ENCODE data around the gene GARIN1A. TPM values are rescaled to one million over a fixed set of nuclear protein-coding genes. Genes with fewer than 3 reads are reported as not detected.

Gene GARIN1A
- polyA plus RNA-seq, 3 donors = 0.62 to 1.4 (median 0.82) TPM

DNA sequence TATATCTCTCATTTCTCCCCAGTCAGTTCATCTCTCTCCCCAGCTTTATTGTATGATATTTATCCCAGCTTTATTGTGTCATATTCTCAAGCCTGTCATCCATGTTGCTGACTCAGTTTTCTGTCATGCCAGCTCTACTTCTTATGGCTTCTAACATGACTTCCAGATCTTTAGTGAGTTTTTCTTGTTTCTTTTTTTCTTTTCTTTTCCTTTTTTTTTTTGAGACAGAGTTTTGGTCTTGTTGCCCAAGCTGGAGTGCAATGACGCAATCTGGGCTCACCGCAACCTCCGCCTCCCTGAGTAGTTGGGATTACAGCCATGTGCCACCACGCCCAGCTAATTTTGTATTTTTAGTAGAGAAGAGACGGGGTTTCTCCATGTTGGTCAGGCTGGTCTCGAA lies 38.4 kb downstream of the GARIN1A start:
- DNase-seq (ENCODE audit: low read depth in 3 of 3, low spot score in 2 of 3) = no peak

DNA sequence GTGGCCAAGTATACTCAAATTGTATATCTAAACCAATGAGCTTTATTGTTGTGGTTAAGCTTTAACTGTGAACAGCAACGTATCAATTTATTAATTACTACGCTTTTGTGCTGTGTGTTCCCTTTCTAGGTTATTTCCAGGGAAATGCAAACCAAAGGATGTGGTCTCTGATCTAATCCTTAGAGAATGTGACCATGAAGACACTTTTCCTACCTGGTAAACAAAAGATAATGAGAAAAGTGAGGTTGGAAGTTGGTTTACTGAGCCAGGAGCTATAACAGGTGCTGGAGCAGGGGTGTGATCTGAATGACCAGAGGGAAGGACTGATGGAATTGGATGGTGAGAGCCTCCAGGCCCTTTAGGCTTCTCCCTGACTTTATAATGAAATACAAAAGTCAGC lies 41.7 kb downstream of the GARIN1A start:
- no peak for DNase-seq (ENCODE audit: low read depth in 3 of 3, low spot score in 2 of 3)

DNA sequence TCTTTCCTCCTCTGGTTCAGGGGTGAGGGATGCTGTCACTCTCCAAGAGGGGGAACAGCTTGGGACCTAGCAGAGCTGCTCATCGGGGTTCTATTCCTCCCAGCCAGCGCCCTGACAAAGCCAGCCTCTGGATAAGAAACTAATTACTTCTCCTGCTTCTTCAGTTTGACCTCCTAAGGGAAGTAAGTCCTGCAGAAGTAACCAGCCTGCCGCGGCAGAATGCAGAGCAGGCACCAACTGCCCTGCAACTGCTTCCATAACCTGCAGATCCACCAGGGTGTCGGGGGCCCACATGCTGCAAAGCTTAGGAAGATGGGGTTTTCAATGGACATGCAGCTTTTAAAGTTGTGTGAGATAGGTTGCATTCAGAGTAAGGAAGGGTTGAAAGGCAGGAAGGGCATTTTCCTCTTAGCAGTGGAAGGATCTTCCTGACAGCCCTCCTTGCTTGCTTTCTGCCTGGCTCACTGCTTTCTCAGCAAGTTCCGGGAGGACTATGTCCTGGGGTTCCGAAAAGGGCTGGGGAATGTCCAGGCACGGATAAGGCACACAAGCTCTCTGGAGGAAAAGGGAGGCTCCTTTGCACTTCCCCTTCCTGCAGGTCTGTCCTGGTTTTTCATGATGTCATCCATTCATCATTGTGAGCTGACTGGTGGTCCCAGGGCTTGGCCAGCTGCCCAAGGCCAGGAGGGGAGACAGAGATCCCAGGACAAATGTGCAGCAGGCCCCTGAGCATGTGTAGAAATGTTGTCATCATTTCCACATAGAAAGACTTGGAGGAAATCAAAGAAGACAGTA lies 42.8 kb downstream of the GARIN1A start:
- DNase-seq (ENCODE audit: low read depth in 3 of 3, low spot score in 2 of 3) = no peak

DNA sequence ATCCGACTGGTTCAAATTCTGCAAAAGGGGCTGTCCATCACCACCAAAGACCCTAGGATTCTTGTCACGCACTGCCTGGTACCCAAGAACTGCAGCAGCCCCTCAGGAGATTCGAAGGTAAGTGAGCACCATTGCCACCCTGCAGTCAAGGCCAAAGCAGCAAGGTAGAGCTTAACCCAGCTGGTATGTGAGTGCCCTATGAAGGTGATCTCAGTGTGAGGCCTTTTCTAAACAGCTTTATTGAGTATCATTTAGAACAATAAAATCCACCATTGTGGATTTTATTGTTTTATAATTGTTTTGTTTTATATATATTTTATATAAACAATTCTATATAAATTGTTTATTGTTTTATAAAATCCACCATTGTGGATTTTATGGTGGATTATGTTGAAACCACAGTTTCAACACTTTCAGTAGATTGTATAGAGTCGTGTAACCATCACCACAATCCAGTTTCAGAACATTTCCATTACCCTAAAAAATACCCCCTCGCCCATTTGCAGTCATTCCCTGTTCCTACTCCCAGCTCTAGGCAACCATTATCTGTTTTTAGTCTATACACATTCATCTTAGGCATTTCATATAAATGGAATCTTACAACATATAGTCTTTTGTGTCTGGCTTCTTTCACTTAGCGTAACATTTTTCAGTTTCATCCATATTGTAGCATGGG lies 47.0 kb downstream of the GARIN1A start:
- DNase-seq (ENCODE audit: low read depth in 3 of 3, low spot score in 2 of 3) = no peak

GRCh38 chr7:128721376-128721775 lies 49.3 kb downstream of the GARIN1A start:
- no peak for DNase-seq (ENCODE audit: low read depth in 3 of 3, low spot score in 2 of 3)

Other genes with a start within 250 kb of the GARIN1A start
- 10 to 100 TPM; 17.7 to 18.6 (median 17.8) TPM for gene HILPDA, start 216.4 kb upstream of the GARIN1A start, polyA plus RNA-seq (ENCODE audit: insufficient read length in 3 of 3)
- 10 to 100 TPM; 24.7 to 27.7 (median 26.7) TPM for gene METTL2B, start 195.5 kb upstream of the GARIN1A start, polyA plus RNA-seq (ENCODE audit: insufficient read length in 3 of 3)
- 100 to 1,000 TPM; 207 to 221 (median 221) TPM for gene CALU, start 67.1 kb downstream of the GARIN1A start, polyA plus RNA-seq (ENCODE audit: insufficient read length in 3 of 3)
- gene OPN1SW, start 103.5 kb downstream of the GARIN1A start, polyA plus RNA-seq (ENCODE audit: insufficient read length in 3 of 3) = 1 to 10 TPM; 1.2 to 1.8 (median 1.3) TPM
- 10 to 100 TPM; 10.3 to 12.7 (median 11.6) TPM for gene CCDC136, start 119.7 kb downstream of the GARIN1A start, polyA plus RNA-seq (ENCODE audit: insufficient read length in 3 of 3)
- gene FLNC, start 158.1 kb downstream of the GARIN1A start, polyA plus RNA-seq (ENCODE audit: insufficient read length in 3 of 3) = 10 to 100 TPM; 10.8 to 14.9 (median 10.9) TPM
- 100 to 1,000 TPM; 213 to 268 (median 215) TPM for gene ATP6V1F, start 190.6 kb downstream of the GARIN1A start, polyA plus RNA-seq (ENCODE audit: insufficient read length in 3 of 3)
- 10 to 100 TPM; 10.5 to 12.7 (median 12.1) TPM for gene KCP, start 238.4 kb downstream of the GARIN1A start, polyA plus RNA-seq (ENCODE audit: insufficient read length in 3 of 3)

Data from right renal cortex interstitium (tissue), 3 donors.